Lung (tissue), 12 donors: ENCODE results near the gene FOXO6. TPM values are rescaled to one million over a fixed set of nuclear protein-coding genes. Genes with fewer than 3 reads are reported as not detected.

Experiments used
- ATAC-seq: fragments of 200-7000 bp; cut with Tn5 transposase; one replicate; pipeline ENCODE4 v1.9.1; 2020; ENCODE audit warnings: moderate number of reproducible peaks; ENCODE audit not compliant: insufficient read depth, low FRiP score
- DNase-seq, 3 donors: peaks; one replicate each; pipeline ENCODE4 v3.0.0-alpha.2; 2013 to 2017
- H3K27ac ChIP-seq, 2 donors: one replicate each; pipeline ENCODE4 v1.5.1; 2013; ENCODE audit warnings: mild to moderate bottlenecking in 2 of 2, moderate library complexity in 2 of 2, control low read depth in 1 of 2, inconsistent platforms in 1 of 2, low read depth in 1 of 2, low read length in 1 of 2
- H3K27me3 ChIP-seq, 3 donors: one replicate each; pipeline ENCODE4 v1.5.1; 2013; ENCODE audit warnings: low read length in 2 of 3; ENCODE audit not compliant: control insufficient read depth in 3 of 3, insufficient read depth in 3 of 3
- H3K36me3 ChIP-seq, 4 donors: one replicate each; pipeline ENCODE4 v1.5.1; 2013; ENCODE audit warnings: low read length in 4 of 4, mild to moderate bottlenecking in 1 of 4, moderate library complexity in 1 of 4; ENCODE audit not compliant: control insufficient read depth in 4 of 4, insufficient read depth in 4 of 4
- H3K4me1 ChIP-seq, 5 donors: one replicate each; pipeline ENCODE4 v1.5.1; 2013; ENCODE audit warnings: low read length in 5 of 5, mild to moderate bottlenecking in 2 of 5, moderate library complexity in 1 of 5; ENCODE audit not compliant: control insufficient read depth in 5 of 5, insufficient read depth in 5 of 5
- H3K4me3 ChIP-seq: one replicate; pipeline ENCODE4 v1.5.1; 2013; ENCODE audit warnings: mild to moderate bottlenecking, control low read depth, moderate library complexity
- H3K9ac ChIP-seq, 2 donors: one replicate each; pipeline ENCODE4 v1.5.1; 2013; ENCODE audit warnings: low read length in 2 of 2, control low read depth in 1 of 2; ENCODE audit not compliant: insufficient read depth in 1 of 2
- H3K9me3 ChIP-seq, 4 donors: one replicate each; pipeline ENCODE4 v1.5.1; 2013; ENCODE audit warnings: low read length in 3 of 4, mild to moderate bottlenecking in 1 of 4, moderate library complexity in 1 of 4; ENCODE audit not compliant: control insufficient read depth in 4 of 4, insufficient read depth in 3 of 4
- CTCF ChIP-seq: IDR thresholded peaks from 2 replicates; pipeline ENCODE4 v1.5.1; 2012; ENCODE audit warnings: mild to moderate bottlenecking; ENCODE audit errors: control extremely low read depth, extremely low read depth
- WGBS, 2 donors: extraction: QIAGEN DNeasy Blood & Tissue Kit; methylation state at CpG; one replicate each; pipeline ENCODE4 v1.1.7; 2013; 5-methylcytosine and 5-hydroxymethylcytosine counted together
- polyA plus RNA-seq, 2 donors: library from polyadenylated mRNA; stranded (reverse); fragments of 200-250 nt; gene quantifications; one replicate each; pipeline ENCODE4 v1.2.1, GENCODE V29; 2013
- total RNA-seq, 2 donors: library from RNA; depleted of rRNA in 1 of 2; stranded (reverse); fragments of >200 nt in 1 of 2; gene quantifications; one replicate each; pipeline ENCODE4 v1.2.1, GENCODE V29; 2014 to 2021
- donor health status: control.
- donor health status: control.
- donor health status: Bipolar disorder and iron deficiency.
- donor health status: healthy.
- donor health status: DM: yes; HTN: yes; CAD: no.

The FOXO6 gene
- total and polyA plus RNA-seq, 4 donors: 0.22 to 2.9 (median 0.86) TPM

- Histone ChIP-seq H3K9me3 (no peaks in the 10 kb centered on the region), H3K9ac (no peak overlapping the region), H3K4me1 (peaks cover 2 to 44% (median 17%) of the 10 kb centered on the region in 5 donors), H3K36me3 (peaks cover 0 to 3% (median 0%) of the 10 kb centered on the region in 4 donors), H3K27ac (peak overlapping the region in 1 of 2 donors; percentile 95), H3K27me3 (peaks cover 0 to 13% (median 11%) of the 10 kb centered on the region in 3 donors), H3K4me3 (peak overlapping the region; percentile 53)
- TF ChIP-seq CTCF: no peak
- DNase-seq: peak; percentile 36 to 58 (median 57)
- ATAC-seq: no peak
- WGBS, 2 donors: 8 to 13% methylated on average over 45 of the region's 45 CpGs
These were observed 22.0 kb downstream of the FOXO6 start for GRCh38 chr1:41383094-41383852.

- Histone ChIP-seq H3K36me3 (peaks cover 0 to 1% (median 0%) of the 10 kb centered on the region in 4 donors), H3K9ac (no peak overlapping the region), H3K4me1 (peaks cover 2 to 51% (median 18%) of the 10 kb centered on the region in 5 donors), H3K4me3 (no peak overlapping the region), H3K27me3 (peaks cover 0 to 13% (median 11%) of the 10 kb centered on the region in 3 donors), H3K27ac (no peak overlapping the region), H3K9me3 (no peaks in the 10 kb centered on the region)
- ATAC-seq (no peak), DNase-seq (no peak)
- no peak for TF ChIP-seq CTCF
These were observed 23.3 kb downstream of the FOXO6 start for GRCh38 chr1:41384579-41384978.

GRCh38 chr1:41385398-41386195, 24.4 kb downstream of the FOXO6 start:
- Histone ChIP-seq H3K9me3 (no peaks in the 10 kb centered on the region), H3K9ac (no peak overlapping the region), H3K36me3 (no peaks in the 10 kb centered on the region), H3K27ac (no peak overlapping the region), H3K4me1 (peaks cover 2 to 48% (median 18%) of the 10 kb centered on the region in 5 donors), H3K27me3 (peaks cover 0 to 13% (median 11%) of the 10 kb centered on the region in 3 donors), H3K4me3 (no peak overlapping the region)
- WGBS, 2 donors: 80 to 82% methylated on average over 12 of the region's 12 CpGs
- DNase-seq (no peak), ATAC-seq (no peak)
- TF ChIP-seq CTCF: no peak
